ENCODE measurements around the gene PRKAG2.

DNA sequence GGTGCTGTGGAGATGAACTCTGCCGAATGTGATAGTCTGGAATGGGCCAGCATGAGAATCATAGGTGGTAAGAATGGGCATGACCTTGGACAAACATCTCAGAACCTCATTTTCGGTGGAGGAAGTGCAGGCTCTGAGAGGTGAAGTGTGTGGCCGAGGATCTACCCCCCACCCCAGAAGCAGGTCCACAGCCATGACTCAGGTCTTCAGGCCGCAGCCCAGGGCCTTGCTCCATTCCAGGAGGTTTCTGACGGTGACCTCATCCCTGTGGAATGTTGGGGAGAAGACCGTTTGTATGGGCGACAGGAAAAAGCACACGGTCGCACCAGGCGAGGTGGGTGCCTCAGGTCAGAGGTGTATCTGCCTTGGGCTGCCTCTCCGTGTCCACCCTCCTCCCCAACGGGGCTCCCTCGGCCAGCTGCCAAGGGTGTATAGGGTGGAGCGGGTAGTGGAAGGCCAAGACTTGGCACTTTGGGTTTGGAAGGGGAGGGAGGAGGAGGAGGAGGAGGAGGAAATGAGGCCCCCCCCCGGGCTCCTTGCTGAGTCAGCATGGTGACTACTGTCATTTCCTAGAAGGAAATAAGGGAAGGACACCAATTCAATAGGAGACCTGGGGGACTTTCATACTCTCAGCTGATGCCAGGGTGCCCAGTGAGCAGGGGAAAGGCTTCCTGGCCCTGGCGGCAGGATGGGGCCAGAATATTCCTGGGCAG is 189.2 kb downstream of the PRKAG2 start:
- TF ChIP-seq, protein P1, sequence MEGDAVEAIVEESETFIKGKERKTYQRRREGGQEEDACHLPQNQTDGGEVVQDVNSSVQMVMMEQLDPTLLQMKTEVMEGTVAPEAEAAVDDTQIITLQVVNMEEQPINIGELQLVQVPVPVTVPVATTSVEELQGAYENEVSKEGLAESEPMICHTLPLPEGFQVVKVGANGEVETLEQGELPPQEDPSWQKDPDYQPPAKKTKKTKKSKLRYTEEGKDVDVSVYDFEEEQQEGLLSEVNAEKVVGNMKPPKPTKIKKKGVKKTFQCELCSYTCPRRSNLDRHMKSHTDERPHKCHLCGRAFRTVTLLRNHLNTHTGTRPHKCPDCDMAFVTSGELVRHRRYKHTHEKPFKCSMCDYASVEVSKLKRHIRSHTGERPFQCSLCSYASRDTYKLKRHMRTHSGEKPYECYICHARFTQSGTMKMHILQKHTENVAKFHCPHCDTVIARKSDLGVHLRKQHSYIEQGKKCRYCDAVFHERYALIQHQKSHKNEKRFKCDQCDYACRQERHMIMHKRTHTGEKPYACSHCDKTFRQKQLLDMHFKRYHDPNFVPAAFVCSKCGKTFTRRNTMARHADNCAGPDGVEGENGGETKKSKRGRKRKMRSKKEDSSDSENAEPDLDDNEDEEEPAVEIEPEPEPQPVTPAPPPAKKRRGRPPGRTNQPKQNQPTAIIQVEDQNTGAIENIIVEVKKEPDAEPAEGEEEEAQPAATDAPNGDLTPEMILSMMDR (IDR thresholded peaks at IDR 0.05) = no peak
- TF ChIP-seq ZFX (IDR thresholded peaks at IDR 0.05; ENCODE audit: borderline replicate concordance) = no peak
